Omental fat pad (tissue), 4 donors: Measurements from ENCODE around the gene IFI27L2. TPM values are rescaled to one million over a fixed set of nuclear protein-coding genes. Genes with fewer than 3 reads are reported as not detected.

ENCODE experiments used
- ATAC-seq: fragments of 150-250 bp; one replicate; pipeline ENCODE4 v1.9.1; 2016; ENCODE audit warnings: mild to moderate bottlenecking, moderate library complexity; ENCODE audit not compliant: low FRiP score
- DNase-seq: peaks from one replicate; pipeline ENCODE4 v3.0.0-alpha.2; 2019; ENCODE audit warnings: low spot score
- CTCF ChIP-seq, 3 donors: fragments of 450-650 bp; IDR thresholded peaks; one replicate each; pipeline ENCODE4 v1.5.1; 2016 to 2017; ENCODE audit warnings: antibody characterized with exemption in 3 of 3, mild to moderate bottlenecking in 3 of 3, moderate library complexity in 2 of 3
- total RNA-seq, 4 donors: library from RNA; depleted of rRNA; stranded (reverse); fragments of >200 nt; gene quantifications; one replicate each; pipeline ENCODE4 v1.1.0, GENCODE V29; 2016

Gene IFI27L2
- total RNA-seq, 4 donors from 2014 or later: 43.2 to 109 (median 47.7) TPM

DNA sequence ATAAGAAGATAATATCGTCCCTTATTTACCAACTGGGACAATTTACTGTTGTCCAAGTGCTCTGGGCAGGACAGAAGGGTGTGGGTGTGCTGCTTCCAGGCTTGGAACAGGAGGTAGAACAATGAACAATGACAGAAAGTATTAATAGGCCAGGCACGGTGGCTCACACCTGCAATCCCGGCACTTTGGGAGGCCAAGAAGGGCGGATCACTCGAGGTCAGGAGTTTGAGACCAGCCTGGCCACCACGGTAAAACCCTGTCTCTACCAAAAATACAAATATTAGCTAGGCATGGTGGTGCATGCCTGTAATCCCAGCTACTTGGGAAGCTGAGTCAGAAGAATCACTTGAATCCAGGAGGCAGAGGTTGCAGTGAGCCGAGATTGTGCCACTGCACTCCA, 16.3 kb downstream of the IFI27L2 start:
- peak; percentile 8 for DNase-seq

GRCh38 chr14:94112513-94113063, 16.8 kb downstream of the IFI27L2 start:
- DNase-seq: no peak
- no peak for TF ChIP-seq CTCF (IDR thresholded peaks at IDR 0.05)
- ATAC-seq: no peak

More for the DNA sequence above, 16.3 kb downstream of the IFI27L2 start:
- ATAC-seq: no peak
- no peak for TF ChIP-seq CTCF (IDR thresholded peaks at IDR 0.05)

DNA sequence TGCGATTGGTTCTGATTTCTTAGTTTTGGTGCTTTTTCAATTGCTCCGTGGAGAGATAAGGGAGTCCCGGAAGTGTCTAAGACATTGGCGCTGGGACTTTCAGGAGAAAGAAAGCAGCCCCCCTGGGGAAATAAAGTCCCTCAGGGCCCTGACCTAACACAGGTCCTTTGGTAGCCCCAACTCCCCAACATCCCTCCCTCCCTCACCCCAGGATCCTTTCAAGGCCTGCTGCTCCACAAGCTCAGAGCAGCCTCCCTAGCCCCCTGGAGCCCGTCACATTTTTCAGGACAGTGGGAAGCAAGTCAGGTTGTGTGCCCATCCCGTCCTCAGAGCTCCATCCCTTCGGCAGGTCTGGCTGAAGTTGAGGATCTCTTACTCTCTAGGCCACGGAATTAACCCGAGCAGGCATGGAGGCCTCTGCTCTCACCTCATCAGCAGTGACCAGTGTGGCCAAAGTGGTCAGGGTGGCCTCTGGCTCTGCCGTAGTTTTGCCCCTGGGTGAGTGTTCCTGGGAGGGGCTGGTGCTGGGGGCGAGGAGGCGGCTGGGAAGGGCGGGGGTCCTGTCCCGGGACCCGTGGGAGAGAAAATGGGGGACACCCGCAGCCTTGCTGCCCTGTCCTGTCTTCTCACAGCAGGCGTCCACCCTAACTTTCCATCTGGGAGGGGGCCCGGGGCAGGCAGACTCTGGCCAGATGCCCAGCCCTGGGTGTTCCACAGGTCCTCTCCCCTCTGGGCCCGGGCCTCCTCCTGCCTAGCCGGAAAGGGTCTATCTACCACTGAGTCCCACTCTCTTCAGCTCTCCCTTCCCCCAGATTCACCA, 17.9 kb downstream of the IFI27L2 start:
- no peak for DNase-seq
- no peak for TF ChIP-seq CTCF (IDR thresholded peaks at IDR 0.05)
- ATAC-seq: peak; percentile 21

- ATAC-seq (peak; percentile 85), DNase-seq (no peak)
- TF ChIP-seq CTCF (IDR thresholded peaks at IDR 0.05): no peak
Observed at GRCh38 chr14:94110552-94111181, 18.7 kb downstream of the IFI27L2 start, which contains the start of gene IFI27. IFI27 (plus strand) TSS chr14:94110736.

DNA sequence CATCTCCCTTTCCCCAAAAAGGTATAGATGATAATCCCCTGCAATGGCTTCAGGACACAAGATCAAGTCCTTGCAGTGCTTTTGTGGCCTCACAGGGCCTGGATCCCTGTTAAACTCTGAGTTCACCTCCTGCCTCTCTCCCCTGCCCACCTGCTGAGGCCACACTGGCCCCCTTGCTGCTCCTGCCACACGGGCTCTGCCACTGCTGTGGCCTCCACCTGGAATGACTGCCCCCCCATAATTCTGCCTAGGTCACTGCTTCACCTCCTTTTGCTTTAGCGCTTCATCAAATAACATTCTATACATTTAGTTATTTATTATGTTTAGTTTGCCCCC, 19.5 kb downstream of the IFI27L2 start:
- TF ChIP-seq CTCF (IDR thresholded peaks at IDR 0.05): no peak
- ATAC-seq: no peak
- no peak for DNase-seq

- ATAC-seq: no peak
- no peak for DNase-seq
- no peak for TF ChIP-seq CTCF (IDR thresholded peaks at IDR 0.05)
Observed at GRCh38 chr14:94104731-94105130, 24.7 kb downstream of the IFI27L2 start.
